ENCODE data around the gene WNT5A.

DNA sequence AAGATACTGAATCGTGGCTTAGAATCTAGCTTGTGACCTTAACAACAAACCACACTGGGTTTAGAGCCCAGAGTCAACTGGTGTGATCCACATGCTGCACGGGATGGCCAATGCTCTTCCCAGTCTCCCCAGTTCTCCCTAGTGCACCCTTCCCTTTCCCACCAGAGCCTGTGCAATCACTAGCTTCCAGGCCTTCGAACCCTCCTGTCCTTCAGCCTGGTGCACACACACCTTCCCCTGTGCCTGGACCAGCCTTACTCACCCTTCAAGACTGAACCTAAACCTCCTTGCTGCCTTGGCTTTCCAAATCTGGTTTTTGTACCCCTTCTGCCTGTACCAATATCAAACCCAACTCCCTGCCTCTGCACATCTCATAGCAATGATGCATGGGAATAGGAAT lies 43.8 kb downstream of the WNT5A start:
- no peak for TF ChIP-seq EZH2 (IDR thresholded peaks at IDR 0.05; ENCODE audit: borderline replicate concordance, low read depth, low read length, severe bottlenecking)
- TF ChIP-seq, protein P1, sequence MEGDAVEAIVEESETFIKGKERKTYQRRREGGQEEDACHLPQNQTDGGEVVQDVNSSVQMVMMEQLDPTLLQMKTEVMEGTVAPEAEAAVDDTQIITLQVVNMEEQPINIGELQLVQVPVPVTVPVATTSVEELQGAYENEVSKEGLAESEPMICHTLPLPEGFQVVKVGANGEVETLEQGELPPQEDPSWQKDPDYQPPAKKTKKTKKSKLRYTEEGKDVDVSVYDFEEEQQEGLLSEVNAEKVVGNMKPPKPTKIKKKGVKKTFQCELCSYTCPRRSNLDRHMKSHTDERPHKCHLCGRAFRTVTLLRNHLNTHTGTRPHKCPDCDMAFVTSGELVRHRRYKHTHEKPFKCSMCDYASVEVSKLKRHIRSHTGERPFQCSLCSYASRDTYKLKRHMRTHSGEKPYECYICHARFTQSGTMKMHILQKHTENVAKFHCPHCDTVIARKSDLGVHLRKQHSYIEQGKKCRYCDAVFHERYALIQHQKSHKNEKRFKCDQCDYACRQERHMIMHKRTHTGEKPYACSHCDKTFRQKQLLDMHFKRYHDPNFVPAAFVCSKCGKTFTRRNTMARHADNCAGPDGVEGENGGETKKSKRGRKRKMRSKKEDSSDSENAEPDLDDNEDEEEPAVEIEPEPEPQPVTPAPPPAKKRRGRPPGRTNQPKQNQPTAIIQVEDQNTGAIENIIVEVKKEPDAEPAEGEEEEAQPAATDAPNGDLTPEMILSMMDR (IDR thresholded peaks at IDR 0.05; ENCODE audit: extremely low read depth in 1 of 2, insufficient read depth in 1 of 2, low read depth in 1 of 2, low read length in 2 of 2) = no peak
- TF ChIP-seq POLR2AphosphoS5 (IDR thresholded peaks at IDR 0.05; ENCODE audit: insufficient read depth, low read depth, low read length) = no peak

All from endothelial cell of umbilical vein (primary cell).